Medulla oblongata (tissue), 1 donor: ENCODE results near the gene ANXA2.

Experiments used
- DNase-seq: peaks from one replicate; pipeline ENCODE4 v3.0.0-alpha.2; 2015; ENCODE audit errors: extremely low spot score

Gene ANXA2

DNA sequence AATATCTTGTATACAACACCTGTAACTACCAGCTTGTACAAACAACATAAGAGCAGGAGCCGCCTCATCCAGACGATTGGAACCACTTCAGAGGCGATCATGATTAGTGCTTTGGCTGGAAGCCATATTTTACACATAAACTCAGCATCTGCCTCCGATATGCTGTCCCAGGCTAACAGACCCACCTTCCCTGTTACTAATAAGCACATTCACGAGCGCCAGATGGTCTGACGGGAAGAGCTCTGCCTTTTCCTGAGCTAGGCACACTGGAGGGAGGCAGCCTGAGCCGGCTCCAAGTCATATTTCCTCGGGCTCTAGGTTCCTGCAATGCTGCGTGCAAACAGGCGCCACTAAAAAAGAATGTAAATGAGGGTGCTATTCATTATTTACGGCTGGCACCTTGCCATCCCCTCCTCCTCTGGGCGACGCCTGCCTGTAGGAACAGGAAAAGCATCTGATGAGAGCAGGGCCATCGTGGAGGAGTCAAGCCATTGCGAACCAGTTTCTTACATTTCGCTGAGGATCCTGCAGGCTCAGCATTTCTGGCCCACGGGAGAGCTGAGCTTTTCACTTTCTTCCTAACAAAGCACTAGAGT lies 98.2 kb downstream of the ANXA2 start:
- peak; percentile 34 for DNase-seq
